NT2/D1 (cell line): ENCODE results near the gene ZGRF1.
"Not testable (repeated sequence)": the region's sequence is repeated elsewhere in the genome, so short reads cannot be mapped to it uniquely, and the experiment has no call there.

Source experiments
- DNase-seq: peaks from one replicate; pipeline ENCODE4 v3.0.0-alpha.2; 2011; ENCODE audit warnings: low read depth, low spot score
- H3K27me3 ChIP-seq: 2 replicates; pipeline ENCODE4 v1.6.0; 2011; ENCODE audit warnings: mild to moderate bottlenecking; ENCODE audit not compliant: insufficient read length, insufficient read depth
- H3K36me3 ChIP-seq: 2 replicates; pipeline ENCODE4 v1.6.1; 2011; ENCODE audit warnings: mild to moderate bottlenecking, low read length, mixed read lengths; ENCODE audit not compliant: insufficient read depth, insufficient read length
- H3K4me1 ChIP-seq: 2 replicates; pipeline ENCODE4 v1.5.1; 2011; ENCODE audit not compliant: insufficient read depth, insufficient read length
- H3K4me3 ChIP-seq: 2 replicates; pipeline ENCODE4 v1.5.1; 2011; ENCODE audit warnings: low read depth; ENCODE audit not compliant: insufficient read length
- H3K9ac ChIP-seq: 2 replicates; pipeline ENCODE4 v1.6.0; 2011; ENCODE audit warnings: low read depth; ENCODE audit not compliant: insufficient read length
- H3K9me3 ChIP-seq: 2 replicates; pipeline ENCODE4 v1.5.1; 2011; ENCODE audit warnings: mild to moderate bottlenecking, low read length; ENCODE audit not compliant: insufficient read depth
- SUZ12 ChIP-seq: IDR thresholded peaks from 2 replicates; pipeline ENCODE4 v1.6.1; 2011; ENCODE audit not compliant: insufficient read length, insufficient read depth; ENCODE audit errors: extremely low read depth
- YY1 ChIP-seq: IDR thresholded peaks from 2 replicates; pipeline ENCODE4 v1.6.1; 2011; ENCODE audit not compliant: insufficient read length, insufficient read depth
- ZNF274 ChIP-seq: IDR thresholded peaks from 2 replicates; pipeline ENCODE4 v1.6.1; 2011; ENCODE audit warnings: mild to moderate bottlenecking, low read depth, low read length

ZGRF1 gene

GRCh38 chr4:112560084-112560483, 76.6 kb downstream of the ZGRF1 start:
- H3K36me3 ChIP-seq, result peaks cover 11% of the 10 kb centered on the region
- H3K4me1 ChIP-seq, result no peaks in the 10 kb centered on the region
- DNase-seq, result no peak
- H3K9me3 ChIP-seq, result no peaks in the 10 kb centered on the region
- H3K4me3 ChIP-seq, result no peak overlapping the region
- TF ChIP-seq YY1, result no peak
- TF ChIP-seq SUZ12, result no peak
- no peak for TF ChIP-seq ZNF274
- no peak overlapping the region for H3K9ac ChIP-seq
- no peaks in the 10 kb centered on the region for H3K27me3 ChIP-seq

- no peak for DNase-seq
- TF ChIP-seq SUZ12, result no peak
- TF ChIP-seq ZNF274, result no peak
- TF ChIP-seq YY1, result no peak
- peaks cover 11% of the 10 kb centered on the region for H3K36me3 ChIP-seq
Measured at GRCh38 chr4:112559053-112559452, 77.7 kb downstream of the ZGRF1 start.

GRCh38 chr4:112557676-112558411, 78.9 kb downstream of the ZGRF1 start:
- TF ChIP-seq SUZ12 (no peak), YY1 (no peak), ZNF274 (no peak)
- H3K4me1 ChIP-seq, result no peaks in the 10 kb centered on the region
- H3K27me3 ChIP-seq, result no peaks in the 10 kb centered on the region
- no peaks in the 10 kb centered on the region for H3K9me3 ChIP-seq
- H3K4me3 ChIP-seq, result no peak overlapping the region
- no peak overlapping the region for H3K9ac ChIP-seq
- no peak for DNase-seq
- peaks cover 14% of the 10 kb centered on the region for H3K36me3 ChIP-seq

More at GRCh38 chr4:112559053-112559452, 77.7 kb downstream of the ZGRF1 start:
- H3K4me3 ChIP-seq, result no peak overlapping the region
- no peaks in the 10 kb centered on the region for H3K27me3 ChIP-seq
- H3K9ac ChIP-seq, result no peak overlapping the region
- H3K4me1 ChIP-seq, result no peaks in the 10 kb centered on the region
- no peaks in the 10 kb centered on the region for H3K9me3 ChIP-seq

GRCh38 chr4:112554271-112554670, 82.4 kb downstream of the ZGRF1 start:
- H3K9me3 ChIP-seq, DNase-seq, H3K9ac ChIP-seq, H3K4me3 ChIP-seq, H3K27me3 ChIP-seq, H3K4me1 ChIP-seq: not testable (repeated sequence)
- peaks cover 10% of the 10 kb centered on the region for H3K36me3 ChIP-seq

- Histone ChIP-seq H3K9ac (no peak overlapping the region), H3K4me3 (no peak overlapping the region), H3K9me3 (no peaks in the 10 kb centered on the region), H3K27me3 (no peaks in the 10 kb centered on the region), H3K4me1 (no peaks in the 10 kb centered on the region), H3K36me3 (peaks cover 8% of the 10 kb centered on the region)
- DNase-seq, result no peak
- TF ChIP-seq YY1 (no peak), ZNF274 (no peak), SUZ12 (no peak)
Measured at GRCh38 chr4:112552668-112553067, 84.0 kb downstream of the ZGRF1 start.

- Histone ChIP-seq H3K9me3 (no peaks in the 10 kb centered on the region), H3K4me3 (no peak overlapping the region), H3K27me3 (no peaks in the 10 kb centered on the region), H3K4me1 (no peaks in the 10 kb centered on the region), H3K36me3 (peaks cover 2% of the 10 kb centered on the region), H3K9ac (no peak overlapping the region)
- DNase-seq, result no peak
- TF ChIP-seq SUZ12 (no peak), YY1 (no peak), ZNF274 (no peak)
Measured at GRCh38 chr4:112550728-112551127, 86.0 kb downstream of the ZGRF1 start.

DNA sequence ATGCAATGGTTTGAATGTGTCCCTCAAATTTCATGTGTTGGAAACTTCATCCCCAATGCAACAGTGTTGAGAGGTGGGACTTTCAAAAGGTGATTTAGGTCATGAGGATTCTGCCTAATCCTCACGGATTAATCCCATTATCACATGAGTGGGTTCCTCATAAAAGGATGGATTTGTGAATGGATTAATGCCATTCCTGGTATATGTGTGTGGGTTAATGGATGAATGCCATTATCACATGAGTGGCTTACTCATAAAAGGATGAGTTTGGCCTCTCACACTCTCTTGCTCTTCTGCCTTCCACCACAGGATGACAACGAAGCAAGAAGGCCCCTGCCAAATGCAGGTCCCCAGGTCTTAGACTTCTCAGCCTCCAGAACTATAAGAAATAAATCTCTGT, 90.2 kb downstream of the ZGRF1 start:
- Histone ChIP-seq H3K9ac (no peak overlapping the region), H3K4me1 (no peaks in the 10 kb centered on the region), H3K27me3 (no peaks in the 10 kb centered on the region), H3K9me3 (no peaks in the 10 kb centered on the region), H3K4me3 (no peak overlapping the region), H3K36me3 (no peaks in the 10 kb centered on the region)
- DNase-seq, result no peak
- no peak for TF ChIP-seq ZNF274
- TF ChIP-seq YY1, result no peak
- no peak for TF ChIP-seq SUZ12
